GM21381 (cell line): Measurements from ENCODE around the gene TIMM17A.
"Not testable (repeated sequence)": the region's sequence is repeated elsewhere in the genome, so short reads cannot be mapped to it uniquely, and the experiment has no call there.

ENCODE experiments used
- ATAC-seq: cut with Tn5 transposase; IDR thresholded peaks from one replicate; pipeline ENCODE4 v1.9.1; 2021; ENCODE audit warnings: mild to moderate bottlenecking, moderate library complexity; ENCODE audit not compliant: unreplicated experiment

Gene TIMM17A

GRCh38 chr1:202014060-202014459 is 58.8 kb downstream of the TIMM17A start:
- ATAC-seq: no peak

- no peak for ATAC-seq
These were observed 59.8 kb downstream of the TIMM17A start for GRCh38 chr1:202014915-202015661.

GRCh38 chr1:202015662-202015937 is 60.3 kb downstream of the TIMM17A start:
- ATAC-seq: no peak

GRCh38 chr1:202016022-202016810 is 60.9 kb downstream of the TIMM17A start:
- ATAC-seq: no peak

- no peak for ATAC-seq
These were observed 61.8 kb downstream of the TIMM17A start for GRCh38 chr1:202016811-202017748.

GRCh38 chr1:202017749-202018467 is 62.6 kb downstream of the TIMM17A start:
- ATAC-seq: no peak

- ATAC-seq: no peak
These were observed 63.3 kb downstream of the TIMM17A start for GRCh38 chr1:202018468-202019234.

- not testable (repeated sequence) for ATAC-seq
These were observed 63.9 kb downstream of the TIMM17A start for GRCh38 chr1:202019235-202019558.
